Endothelial cell of umbilical vein (primary cell): ENCODE measurements around the gene MRPS26. TPM values are rescaled to one million over a fixed set of nuclear protein-coding genes. Genes with fewer than 3 reads are reported as not detected.

Source experiments
- BruUV-seq: library from RNA; stranded (reverse); fragments of 400-500 nt; replicated peaks from 2 replicates; lab custom pipeline; 2021; lab: Mats Ljungman, UMichigan
- CTCF ChIA-PET: fragments of 300-600, 350-600 bp; sonication (Branson Sonifier 250); formaldehyde crosslinking; loops from one replicate; lab custom pipeline; 2021; ENCODE audit warnings: antibody characterized with exemption, inconsistent platforms; lab: Charles Lee
- POLR2A ChIA-PET: fragments of 300-600, 350-600 bp; sonication (Branson Sonifier 250); formaldehyde crosslinking; loops from one replicate; lab custom pipeline; 2021; ENCODE audit warnings: antibody characterized with exemption, inconsistent platforms; lab: Charles Lee
- DNase-seq: peaks from one replicate; pipeline ENCODE4 v3.0.0-alpha.2; 2011; ENCODE audit warnings: low read depth, low spot score
- FAIRE-seq: peaks from 2 replicates; lab custom pipeline; 2011; peaks lifted over from hg19 to GRCh38; lab: Jason Lieb, UNC
- H2AFZ ChIP-seq: 2 replicates; pipeline ENCODE4 v1.6.0; 2012; ENCODE audit warnings: low read depth, low read length, control low read depth, inconsistent platforms
- H3K27ac ChIP-seq: 2 replicates; pipeline ENCODE4 v1.5.1; 2011; ENCODE audit warnings: low read depth, mild to moderate bottlenecking, control low read depth, low read length, moderate library complexity; ENCODE audit not compliant: insufficient read depth
- H3K27me3 ChIP-seq, 2 experiments: 2 replicates each; pipeline versions ENCODE4 v1.6.0 to v1.6.1; 2011; ENCODE audit warnings: low read length in 2 of 2, mixed read lengths in 1 of 2; ENCODE audit not compliant: control insufficient read depth in 2 of 2, insufficient read depth in 2 of 2
- H3K36me3 ChIP-seq, 2 experiments: 2 replicates in 1 of 2; 3 replicates in 1 of 2; pipeline ENCODE4 v1.5.1; 2011; ENCODE audit warnings: low read length in 2 of 2, mild to moderate bottlenecking in 1 of 2, moderate library complexity in 1 of 2; ENCODE audit not compliant: control insufficient read depth in 2 of 2, insufficient read depth in 2 of 2; ENCODE audit errors: extremely low read depth in 1 of 2
- H3K4me1 ChIP-seq: 3 replicates; pipeline ENCODE4 v1.5.1; 2011; ENCODE audit warnings: mild to moderate bottlenecking, low read length; ENCODE audit not compliant: control insufficient read depth, insufficient read depth; ENCODE audit errors: extremely low read depth
- H3K4me2 ChIP-seq: 2 replicates; pipeline ENCODE4 v1.6.1; 2011; ENCODE audit warnings: low read length, control low read depth, mixed read lengths; ENCODE audit not compliant: insufficient read depth
- H3K4me3 ChIP-seq, 3 experiments: fragments of 200-600 bp in 1 of 3; sonication (generic), shearing (Covaris generic) in 1 of 3; replicated peaks in 1 of 3; 2 replicates each; pipeline ENCODE4 v1.5.1; 2011 to 2016; ENCODE audit warnings: control low read depth in 3 of 3, low read length in 3 of 3, mild to moderate bottlenecking in 2 of 3, inconsistent platforms in 1 of 3, low read depth in 1 of 3, moderate library complexity in 1 of 3; ENCODE audit not compliant: insufficient read depth in 1 of 3
- H3K79me2 ChIP-seq: 2 replicates; pipeline ENCODE4 v1.6.0; 2012; ENCODE audit warnings: low read length, inconsistent platforms; ENCODE audit not compliant: control insufficient read depth, insufficient read depth
- H3K9ac ChIP-seq: replicated peaks from 2 replicates; pipeline ENCODE3; 2011; ENCODE audit warnings: low read length, control low read depth; ENCODE audit not compliant: insufficient read depth; ENCODE audit errors: extremely low read depth
- H3K9me1 ChIP-seq: replicated peaks from 3 replicates; pipeline ENCODE4 v1.6.0; 2011; ENCODE audit warnings: mild to moderate bottlenecking, low read length; ENCODE audit not compliant: control insufficient read depth, insufficient read depth; ENCODE audit errors: extremely low read depth
- H3K9me3 ChIP-seq: replicated peaks from 2 replicates; pipeline ENCODE4 v1.5.1; 2012; ENCODE audit warnings: low read length, inconsistent platforms; ENCODE audit not compliant: control insufficient read depth, insufficient read depth
- H4K20me1 ChIP-seq: replicated peaks from 2 replicates; pipeline ENCODE3; 2011; ENCODE audit warnings: mild to moderate bottlenecking, low read length; ENCODE audit not compliant: control insufficient read depth, insufficient read depth; ENCODE audit errors: extremely low read depth
- EZH2 ChIP-seq: IDR thresholded peaks from 2 replicates; pipeline ENCODE4 v1.6.1; 2012; ENCODE audit warnings: borderline replicate concordance, low read depth, mild to moderate bottlenecking, moderate library complexity, low read length, inconsistent platforms; ENCODE audit not compliant: severe bottlenecking
- MAX ChIP-seq: IDR thresholded peaks from 2 replicates; pipeline ENCODE4 v1.6.1; 2011; ENCODE audit not compliant: insufficient read depth, insufficient read length
- MYC ChIP-seq: IDR thresholded peaks from one replicate; pipeline ENCODE4 v1.6.1; 2011; ENCODE audit warnings: mild to moderate bottlenecking, low read depth, low read length
- POLR2A ChIP-seq: IDR thresholded peaks from 2 replicates; pipeline ENCODE4 v1.6.1; 2012; ENCODE audit warnings: low read depth, mild to moderate bottlenecking, control low read depth, low read length
- dilution Hi-C: fragments of 300-500 bp; cut with MboI; formaldehyde crosslinking; loops from one replicate; pipeline ENCODE4 v1.15.0; 2019; ENCODE audit warnings: low sequenced_read_pairs; ENCODE audit not compliant: extremely low pct_ligation_motif_present
- intact Hi-C: fragments of 100-400 bp; cut with micrococcal nuclease; formaldehyde crosslinking; loops from one replicate; pipeline ENCODE4 v1.10.0; 2022
- polyA plus RNA-seq, 4 experiments: library from polyadenylated mRNA; depleted of rRNA in 3 of 4; stranded (reverse) in 3 of 4; unstranded in 1 of 4; fragments of >200 nt; gene quantifications; 2 replicates each; pipeline versions ENCODE4 v1.2.1 to v1.2.3, GENCODE V29; 2011 to 2012; ENCODE audit warnings: missing spikeins in 1 of 4
- total RNA-seq: library from RNA; stranded (reverse); gene quantifications from 2 replicates; pipeline ENCODE4 v1.2.3, GENCODE V29; 2021
- TF ChIP-seq, protein P1 (sequence below), 2 donors: IDR thresholded peaks; 1 replicate in 1 of 2; 2 replicates in 1 of 2; pipeline ENCODE4 v1.5.1; 2011; ENCODE audit warnings: low read length in 2 of 2, mild to moderate bottlenecking in 2 of 2, moderate library complexity in 2 of 2, control low read depth in 1 of 2, inconsistent platforms in 1 of 2, low read depth in 1 of 2; ENCODE audit not compliant: insufficient read depth in 1 of 2; ENCODE audit errors: extremely low read depth in 1 of 2

MRPS26 gene
- total and polyA plus RNA-seq, 2 donors (not counting 3 experiments of a cell fraction or from before 2014, with no cell fraction given): 41.0 to 43.9 TPM

DNA sequence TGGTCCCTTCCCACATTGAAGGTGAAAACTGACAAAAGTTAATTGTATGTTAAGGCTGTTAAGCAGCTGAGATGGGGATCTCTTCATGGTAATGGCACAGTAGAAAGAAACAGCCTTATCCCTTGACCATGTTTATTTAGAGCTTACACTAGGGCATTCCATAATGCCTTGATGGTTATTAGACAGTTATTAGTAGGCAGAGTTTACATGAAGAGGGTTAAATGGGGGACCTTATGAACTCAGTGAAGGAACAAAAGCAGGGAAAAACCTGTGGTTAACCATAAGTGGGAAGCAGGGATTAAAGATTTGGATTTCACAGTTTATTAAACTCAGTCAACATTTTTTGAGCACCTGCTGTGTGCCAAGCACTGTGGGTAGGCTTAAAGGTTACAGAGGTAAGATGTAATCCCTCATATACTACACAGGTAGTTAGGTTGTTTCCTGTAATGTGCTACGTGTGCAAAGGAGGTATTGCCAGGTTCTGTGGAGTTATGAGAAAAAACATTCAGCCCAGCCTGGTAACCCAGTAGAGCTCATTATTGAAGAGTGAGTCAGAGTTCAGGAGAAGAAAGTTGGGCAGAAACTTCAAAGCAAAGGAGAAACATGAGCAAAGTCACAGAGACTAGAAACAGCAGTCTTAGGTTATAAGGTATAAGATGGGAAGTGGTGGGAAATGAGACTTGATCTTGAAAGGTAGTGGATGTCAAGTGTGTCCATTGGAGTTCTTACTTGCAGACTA lies 34.7 kb upstream of the MRPS26 start:
- Histone ChIP-seq H3K79me2 (no peaks in the 10 kb centered on the region), H4K20me1 (no peaks in the 10 kb centered on the region), H3K36me3 (peaks cover 5 to 6% of the 10 kb centered on the region in 2 experiments), H3K27ac (no peak overlapping the region), H2AFZ (no peak overlapping the region), H3K9me1 (no peaks in the 10 kb centered on the region), H3K4me3 (no peak overlapping the region), H3K4me1 (no peaks in the 10 kb centered on the region), H3K27me3 (no peaks in the 10 kb centered on the region), H3K9me3 (no peaks in the 10 kb centered on the region), H3K4me2 (no peak overlapping the region), H3K9ac (no peak overlapping the region)
- POLR2A ChIA-PET: no interaction called here
- CTCF ChIA-PET: interaction anchor here (0.8 to 1.4 kb wide), 2 partner anchors 10 to 12 kb away, joined by 3 to 4 read pairs; no protein-coding TSS in a partner anchor
- dilution Hi-C loops: no loop called here
- no peak for FAIRE-seq
- DNase-seq: no peak
- no peak for TF ChIP-seq POLR2A
- no peak for TF ChIP-seq EZH2
- TF ChIP-seq, protein P1, sequence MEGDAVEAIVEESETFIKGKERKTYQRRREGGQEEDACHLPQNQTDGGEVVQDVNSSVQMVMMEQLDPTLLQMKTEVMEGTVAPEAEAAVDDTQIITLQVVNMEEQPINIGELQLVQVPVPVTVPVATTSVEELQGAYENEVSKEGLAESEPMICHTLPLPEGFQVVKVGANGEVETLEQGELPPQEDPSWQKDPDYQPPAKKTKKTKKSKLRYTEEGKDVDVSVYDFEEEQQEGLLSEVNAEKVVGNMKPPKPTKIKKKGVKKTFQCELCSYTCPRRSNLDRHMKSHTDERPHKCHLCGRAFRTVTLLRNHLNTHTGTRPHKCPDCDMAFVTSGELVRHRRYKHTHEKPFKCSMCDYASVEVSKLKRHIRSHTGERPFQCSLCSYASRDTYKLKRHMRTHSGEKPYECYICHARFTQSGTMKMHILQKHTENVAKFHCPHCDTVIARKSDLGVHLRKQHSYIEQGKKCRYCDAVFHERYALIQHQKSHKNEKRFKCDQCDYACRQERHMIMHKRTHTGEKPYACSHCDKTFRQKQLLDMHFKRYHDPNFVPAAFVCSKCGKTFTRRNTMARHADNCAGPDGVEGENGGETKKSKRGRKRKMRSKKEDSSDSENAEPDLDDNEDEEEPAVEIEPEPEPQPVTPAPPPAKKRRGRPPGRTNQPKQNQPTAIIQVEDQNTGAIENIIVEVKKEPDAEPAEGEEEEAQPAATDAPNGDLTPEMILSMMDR (IDR thresholded peaks at IDR 0.05; ENCODE audit: extremely low read depth in 1 of 2, insufficient read depth in 1 of 2, low read depth in 1 of 2, low read length in 2 of 2): no peak
- no peak for TF ChIP-seq MAX
- no peak for TF ChIP-seq MYC
- intact Hi-C loops: no loop called here
- no TSS peak for BruUV-seq
